Measurements from ENCODE around the gene MEF2D. TPM values are rescaled to one million over a fixed set of nuclear protein-coding genes. Genes with fewer than 3 reads are reported as not detected.

The MEF2D gene
- 59.2 and 62.2 TPM in 2 replicates for total RNA-seq
- polyA plus RNA-seq (2012): 56.8 TPM

- DNase-seq (ENCODE audit: low read depth): no peak
Measured at GRCh38 chr1:156500543-156500792, at the start of gene MEF2D. Gene MEF2D (minus strand): TSS chr1:156500775. CDS start chr1:156483292, 17,483 bp downstream.

GRCh38 chr1:156550346-156550745 lies 49.8 kb upstream of the MEF2D start:
- peak; percentile 26 for DNase-seq (ENCODE audit: low read depth)

GRCh38 chr1:156549831-156550230 lies 49.3 kb upstream of the MEF2D start:
- DNase-seq (ENCODE audit: low read depth): no peak

GRCh38 chr1:156549390-156549789 lies 48.8 kb upstream of the MEF2D start:
- no peak for DNase-seq (ENCODE audit: low read depth)

- DNase-seq (ENCODE audit: low read depth): no peak
Measured at GRCh38 chr1:156547982-156548381, 47.4 kb upstream of the MEF2D start.

GRCh38 chr1:156547434-156547833 lies 46.9 kb upstream of the MEF2D start:
- no peak for DNase-seq (ENCODE audit: low read depth)

GRCh38 chr1:156546267-156546666 lies 45.7 kb upstream of the MEF2D start:
- peak; percentile 66 for DNase-seq (ENCODE audit: low read depth)

GRCh38 chr1:156544592-156545102 lies 44.1 kb upstream of the MEF2D start:
- no peak for DNase-seq (ENCODE audit: low read depth)

GRCh38 chr1:156543066-156543465 lies 42.5 kb upstream of the MEF2D start:
- peak; percentile 18 for DNase-seq (ENCODE audit: low read depth)

GRCh38 chr1:156540955-156541354 lies 40.4 kb upstream of the MEF2D start:
- peak; percentile 70 for DNase-seq (ENCODE audit: low read depth)

- no peak for DNase-seq (ENCODE audit: low read depth)
Measured at GRCh38 chr1:156539818-156540355, 39.3 kb upstream of the MEF2D start.

GRCh38 chr1:156538711-156539440 lies 38.3 kb upstream of the MEF2D start:
- DNase-seq (ENCODE audit: low read depth): no peak

- no peak for DNase-seq (ENCODE audit: low read depth)
Measured at GRCh38 chr1:156537027-156537426, 36.5 kb upstream of the MEF2D start.

GRCh38 chr1:156534424-156535060 lies 34.0 kb upstream of the MEF2D start:
- DNase-seq (ENCODE audit: low read depth): no peak

- no peak for DNase-seq (ENCODE audit: low read depth)
Measured at GRCh38 chr1:156533568-156534220, 33.1 kb upstream of the MEF2D start.

- peak; percentile 30 for DNase-seq (ENCODE audit: low read depth)
Measured at GRCh38 chr1:156532374-156532773, 31.8 kb upstream of the MEF2D start.

GRCh38 chr1:156530006-156530405 lies 29.4 kb upstream of the MEF2D start:
- DNase-seq (ENCODE audit: low read depth): no peak

- DNase-seq (ENCODE audit: low read depth): no peak
Measured at GRCh38 chr1:156528875-156529425, 28.4 kb upstream of the MEF2D start.

GRCh38 chr1:156528231-156528630 lies 27.7 kb upstream of the MEF2D start:
- DNase-seq (ENCODE audit: low read depth): no peak

GRCh38 chr1:156527584-156527983 lies 27.0 kb upstream of the MEF2D start:
- DNase-seq (ENCODE audit: low read depth): no peak

GRCh38 chr1:156525856-156526489 lies 25.4 kb upstream of the MEF2D start:
- DNase-seq (ENCODE audit: low read depth): no peak
